Measurements from ENCODE around the gene MYPOP.

- TF ChIP-seq POLR2A (IDR thresholded peaks at IDR 0.05; ENCODE audit: low read length) (no peak), GATA1 (IDR thresholded peaks at IDR 0.05; ENCODE audit: low read depth, low read length) (no peak)
Observed at GRCh38 chr19:45938733-45939319, 36.4 kb upstream of the MYPOP start.

Data from erythroblast (primary cell).